ENCODE data around the gene RAB40B. TPM values are rescaled to one million over a fixed set of nuclear protein-coding genes. Genes with fewer than 3 reads are reported as not detected.

The RAB40B gene
- total RNA-seq, 1 experiment from 2014 or later, result 3.2 TPM

GRCh38 chr17:82659886-82660285 lies 38.6 kb downstream of the RAB40B start:
- no TSS peak for BruUV-seq (replicated peaks)
- ChIA-PET CTCF (no interaction called here), POLR2A (ENCODE audit: low non-redundant PET) (no interaction called here)
- H3K36me3 ChIP-seq (ENCODE audit: insufficient read depth, low read length, poor library complexity, severe bottlenecking), result no peaks in the 10 kb centered on the region
- no peak for DNase-seq (ENCODE audit: low spot score)
- intact Hi-C loops (cut with micrococcal nuclease; ENCODE audit: unreplicated experiment), result no loop called here
- no peak overlapping the region for H3K4me3 ChIP-seq (ENCODE audit: low read depth, low read length, poor library complexity, severe bottlenecking)
- H3K27me3 ChIP-seq (replicated peaks; ENCODE audit: insufficient read depth, low read depth, low read length, poor library complexity), result no peaks in the 10 kb centered on the region
- no peak overlapping the region for H3K27ac ChIP-seq (ENCODE audit: low read depth, low read length, poor library complexity, severe bottlenecking)
- no peak for TF ChIP-seq EZH2 (IDR thresholded peaks at IDR 0.05; ENCODE audit: borderline replicate concordance, low read depth, low read length, poor library complexity, severe bottlenecking)
- TF ChIP-seq CTCF (conservative IDR thresholded peaks at IDR 0.05; ENCODE audit: low read depth, low read length), result no peak
- no peaks in the 10 kb centered on the region for H3K9me3 ChIP-seq (ENCODE audit: low read depth, low read length, poor library complexity, severe bottlenecking)
- H3K4me1 ChIP-seq (ENCODE audit: insufficient read depth, low read length, poor library complexity, severe bottlenecking), result peaks cover 8% of the 10 kb centered on the region

GRCh38 chr17:82658796-82659452 lies 39.6 kb downstream of the RAB40B start:
- ChIA-PET CTCF (no interaction called here), POLR2A (ENCODE audit: low non-redundant PET) (no interaction called here)
- H3K9me3 ChIP-seq (ENCODE audit: low read depth, low read length, poor library complexity, severe bottlenecking), result no peaks in the 10 kb centered on the region
- intact Hi-C loops (cut with micrococcal nuclease; ENCODE audit: unreplicated experiment), result no loop called here
- BruUV-seq (replicated peaks), result no TSS peak
- peaks cover 2% of the 10 kb centered on the region for H3K4me1 ChIP-seq (ENCODE audit: insufficient read depth, low read length, poor library complexity, severe bottlenecking)
- no peaks in the 10 kb centered on the region for H3K27me3 ChIP-seq (replicated peaks; ENCODE audit: insufficient read depth, low read depth, low read length, poor library complexity)
- H3K27ac ChIP-seq (ENCODE audit: low read depth, low read length, poor library complexity, severe bottlenecking), result no peak overlapping the region
- no peaks in the 10 kb centered on the region for H3K36me3 ChIP-seq (ENCODE audit: insufficient read depth, low read length, poor library complexity, severe bottlenecking)
- no peak for DNase-seq (ENCODE audit: low spot score)
- H3K4me3 ChIP-seq (ENCODE audit: low read depth, low read length, poor library complexity, severe bottlenecking), result no peak overlapping the region
- TF ChIP-seq CTCF (conservative IDR thresholded peaks at IDR 0.05; ENCODE audit: low read depth, low read length) (no peak), EZH2 (IDR thresholded peaks at IDR 0.05; ENCODE audit: borderline replicate concordance, low read depth, low read length, poor library complexity, severe bottlenecking) (no peak)

GRCh38 chr17:82658331-82658730 lies 40.2 kb downstream of the RAB40B start:
- BruUV-seq (replicated peaks), result no TSS peak
- Histone ChIP-seq H3K27me3 (replicated peaks; ENCODE audit: insufficient read depth, low read depth, low read length, poor library complexity) (no peaks in the 10 kb centered on the region), H3K4me1 (ENCODE audit: insufficient read depth, low read length, poor library complexity, severe bottlenecking) (no peaks in the 10 kb centered on the region), H3K9me3 (ENCODE audit: low read depth, low read length, poor library complexity, severe bottlenecking) (no peaks in the 10 kb centered on the region), H3K4me3 (ENCODE audit: low read depth, low read length, poor library complexity, severe bottlenecking) (no peak overlapping the region), H3K36me3 (ENCODE audit: insufficient read depth, low read length, poor library complexity, severe bottlenecking) (no peaks in the 10 kb centered on the region), H3K27ac (ENCODE audit: low read depth, low read length, poor library complexity, severe bottlenecking) (no peak overlapping the region)
- intact Hi-C loops (cut with micrococcal nuclease; ENCODE audit: unreplicated experiment), result no loop called here
- ChIA-PET POLR2A (ENCODE audit: low non-redundant PET) (no interaction called here), CTCF (no interaction called here)
- TF ChIP-seq CTCF (conservative IDR thresholded peaks at IDR 0.05; ENCODE audit: low read depth, low read length), result no peak
- no peak for TF ChIP-seq EZH2 (IDR thresholded peaks at IDR 0.05; ENCODE audit: borderline replicate concordance, low read depth, low read length, poor library complexity, severe bottlenecking)
- no peak for DNase-seq (ENCODE audit: low spot score)
